PC-9 (cell line): ENCODE results near the gene NCS1. TPM values are rescaled to one million over a fixed set of nuclear protein-coding genes. Genes with fewer than 3 reads are reported as not detected.

Experiments
- BruUV-seq: library from RNA; stranded (reverse); fragments of 400-500 nt; replicated peaks from 2 replicates; lab custom pipeline; 2021; lab: Mats Ljungman, UMichigan
- CTCF ChIA-PET: fragments of 300-600 bp; sonication (Branson Sonifier 250); formaldehyde crosslinking; loops from one replicate; lab custom pipeline; 2022; ENCODE audit warnings: antibody characterized with exemption; lab: Charles Lee
- POLR2A ChIA-PET: fragments of 300-600 bp; sonication (Branson Sonifier 250); formaldehyde crosslinking; loops from one replicate; lab custom pipeline; 2022; ENCODE audit warnings: antibody characterized with exemption; ENCODE audit not compliant: unreplicated experiment; lab: Charles Lee
- DNase-seq, 2 experiments: peaks; one replicate each; pipeline versions ENCODE4 v3.0.0 to v3.0.0-alpha.2; 2015 to 2022; ENCODE audit warnings: mixed read lengths in 1 of 2
- H2AFZ ChIP-seq: fragments of 200-600 bp; sonication (generic); 2 replicates; pipeline ENCODE4 v1.8.1; 2017; ENCODE audit warnings: antibody characterized with exemption
- H3F3A ChIP-seq: fragments of 200-600 bp; sonication (generic); 2 replicates; pipeline ENCODE4 v1.8.1; 2017; ENCODE audit warnings: antibody characterized with exemption, mild to moderate bottlenecking, low read depth; ENCODE audit not compliant: insufficient read depth
- H3K27ac ChIP-seq: fragments of 200-600 bp; sonication (generic); 2 replicates; pipeline ENCODE4 v1.6.1; 2016; ENCODE audit warnings: mixed run types
- H3K27me3 ChIP-seq: fragments of 200-600 bp; sonication (generic); 2 replicates; pipeline ENCODE4 v1.6.1; 2016; ENCODE audit warnings: low read depth, mixed run types; ENCODE audit not compliant: insufficient read depth
- H3K36me3 ChIP-seq: fragments of 200-600 bp; sonication (generic); 2 replicates; pipeline ENCODE4 v1.6.1; 2016; ENCODE audit warnings: low read depth, mixed run types
- H3K4me1 ChIP-seq: fragments of 200-600 bp; sonication (generic); replicated peaks from 2 replicates; pipeline ENCODE4 v1.6.1; 2016; ENCODE audit warnings: mixed run types; ENCODE audit not compliant: insufficient read depth
- H3K4me2 ChIP-seq: fragments of 200-600 bp; sonication (generic); 2 replicates; pipeline ENCODE4 v1.6.1; 2017; ENCODE audit warnings: mixed run types
- H3K4me3 ChIP-seq: fragments of 200-600 bp; sonication (generic); 2 replicates; pipeline ENCODE4 v1.6.1; 2016; ENCODE audit warnings: mixed run types
- H3K79me2 ChIP-seq: fragments of 200-600 bp; sonication (generic); 2 replicates; pipeline ENCODE4 v1.6.1; 2017; ENCODE audit warnings: low read depth, mixed run types
- H3K9me2 ChIP-seq: fragments of 200-600 bp; sonication (generic); 2 replicates; pipeline ENCODE4 v1.8.1; 2017; ENCODE audit warnings: mild to moderate bottlenecking; ENCODE audit not compliant: insufficient read depth
- H3K9me3 ChIP-seq: fragments of 200-600 bp; sonication (generic); 2 replicates; pipeline ENCODE4 v1.8.1; 2016; ENCODE audit warnings: low read depth; ENCODE audit not compliant: insufficient read depth
- H4K20me1 ChIP-seq: fragments of 200-600 bp; sonication (generic); 2 replicates; pipeline ENCODE4 v1.8.1; 2017; ENCODE audit not compliant: insufficient read depth
- CTCF ChIP-seq: fragments of 200-600 bp; sonication (generic); conservative IDR thresholded peaks from 2 replicates; pipeline ENCODE4 v1.6.1; 2017; ENCODE audit warnings: mixed run types, antibody characterized with exemption, mild to moderate bottlenecking, moderate library complexity
- EZH2 ChIP-seq: fragments of 200-600 bp; sonication (generic); IDR thresholded peaks from 2 replicates; pipeline ENCODE4 v1.8.0; 2017; ENCODE audit warnings: antibody characterized with exemption, low read depth
- intact Hi-C: fragments of 100-400 bp; cut with micrococcal nuclease; formaldehyde crosslinking; loops from one replicate; pipeline ENCODE4 v1.10.0; 2022; ENCODE audit not compliant: unreplicated experiment
- total RNA-seq: library from RNA; stranded (reverse); gene quantifications from 2 replicates; pipeline ENCODE4 v1.2.3, GENCODE V29; 2021

NCS1 gene
- total RNA-seq, 1 experiment from 2014 or later: 59.2 TPM

GRCh38 chr9:130285271-130285670 lies 113.1 kb downstream of the NCS1 start:
- no TSS peak for BruUV-seq
- ChIA-PET POLR2A (no interaction called here), CTCF (no interaction called here)
- DNase-seq: no peak
- Histone ChIP-seq H3K79me2 (no peaks in the 10 kb centered on the region), H3F3A (no peaks in the 10 kb centered on the region), H3K36me3 (no peaks in the 10 kb centered on the region), H3K9me2 (no peaks in the 10 kb centered on the region), H4K20me1 (no peaks in the 10 kb centered on the region; the same call in 1 of the 2 replicates), H3K4me1 (no peaks in the 10 kb centered on the region), H2AFZ (no peak overlapping the region), H3K27ac (no peak overlapping the region), H3K4me3 (no peak overlapping the region), H3K4me2 (no peak overlapping the region), H3K27me3 (peaks cover 68% of the 10 kb centered on the region), H3K9me3 (no peaks in the 10 kb centered on the region)
- TF ChIP-seq CTCF (no peak), EZH2 (no peak)
- intact Hi-C loops: no loop called here

GRCh38 chr9:130286072-130286770 lies 114.0 kb downstream of the NCS1 start:
- Histone ChIP-seq H3K36me3 (no peaks in the 10 kb centered on the region), H3K9me2 (no peaks in the 10 kb centered on the region)

More at GRCh38 chr9:130286072-130286770, 114.0 kb downstream of the NCS1 start:
- Histone ChIP-seq H3K9me3 (no peaks in the 10 kb centered on the region), H4K20me1 (no peaks in the 10 kb centered on the region; the same call in 1 of the 2 replicates), H3F3A (no peaks in the 10 kb centered on the region), H3K27me3 (peaks cover 77% of the 10 kb centered on the region), H3K79me2 (no peaks in the 10 kb centered on the region), H3K4me2 (no peak overlapping the region), H3K4me3 (no peak overlapping the region), H3K27ac (no peak overlapping the region), H2AFZ (no peak overlapping the region), H3K4me1 (no peaks in the 10 kb centered on the region)
- ChIA-PET POLR2A (no interaction called here), CTCF (no interaction called here)
- DNase-seq: no peak
- TF ChIP-seq EZH2: no peak
- TF ChIP-seq CTCF: no peak
- intact Hi-C loops: no loop called here
- BruUV-seq: no TSS peak

Other genes with a start within 250 kb of the NCS1 start
- gene FNBP1, start 129.2 kb upstream of the NCS1 start, total RNA-seq: 68.2 and 80.7 TPM in 2 replicates
- 66.4 and 77.4 TPM in 2 replicates for gene GPR107, start 118.5 kb upstream of the NCS1 start, total RNA-seq
- 1.6 and 3.1 TPM in 2 replicates for gene HMCN2, start 93.4 kb downstream of the NCS1 start, total RNA-seq